Activated CD4-positive, alpha-beta T cell treated with anti-CD3 and anti-CD28 coated beads, Interleukin-2, amount 50 U/mL, for 48 hours (primary cell): Measurements from ENCODE around the gene PBX1.

ENCODE experiments used
- DNase-seq, 2 experiments: peaks; one replicate each; pipeline ENCODE4 v3.0.0-alpha.2; 2020

Gene PBX1

GRCh38 chr1:164790081-164790480 lies 231.1 kb downstream of the PBX1 start:
- no peak for DNase-seq

GRCh38 chr1:164792410-164793004 lies 233.5 kb downstream of the PBX1 start:
- no peak for DNase-seq

DNA sequence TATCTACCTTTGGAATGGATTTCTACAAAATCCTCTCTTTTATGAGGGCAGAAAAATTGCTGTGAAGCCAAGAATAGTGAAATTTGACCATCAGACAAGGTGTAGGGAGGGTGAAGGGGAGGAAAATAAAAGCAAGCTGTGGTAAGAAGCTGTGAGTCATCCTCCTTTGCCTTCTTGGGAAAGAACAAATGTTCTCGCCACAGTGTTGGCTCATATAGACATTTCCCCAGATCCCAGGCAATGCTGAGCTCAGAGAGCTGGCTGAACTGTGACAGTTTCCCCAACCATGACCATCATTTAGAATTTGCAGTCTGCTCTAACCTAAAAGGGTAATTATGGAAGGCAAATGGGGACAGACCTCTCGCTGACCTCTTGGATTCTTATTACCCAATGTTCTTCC lies 235.4 kb downstream of the PBX1 start:
- DNase-seq, result no peak

DNA sequence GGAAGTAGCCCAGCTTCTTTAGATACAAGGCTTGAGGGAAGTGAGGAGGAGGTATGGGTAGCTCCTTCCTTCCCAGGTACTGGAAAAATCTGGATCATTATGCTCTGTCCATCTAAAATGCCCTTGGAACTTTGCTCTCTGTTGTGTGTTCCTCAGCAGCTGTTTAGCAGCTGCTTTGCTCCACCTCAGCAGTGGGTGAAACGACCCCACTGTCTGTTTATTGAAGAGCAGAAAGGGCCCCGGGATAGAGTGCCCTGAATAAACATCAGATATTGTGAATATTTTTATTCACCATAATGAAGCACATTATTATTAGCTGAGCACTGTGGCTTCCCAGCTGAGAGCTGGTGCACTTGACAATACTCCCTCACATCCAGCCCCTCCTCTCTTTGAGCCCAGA lies 237.9 kb downstream of the PBX1 start:
- DNase-seq, result no peak

DNA sequence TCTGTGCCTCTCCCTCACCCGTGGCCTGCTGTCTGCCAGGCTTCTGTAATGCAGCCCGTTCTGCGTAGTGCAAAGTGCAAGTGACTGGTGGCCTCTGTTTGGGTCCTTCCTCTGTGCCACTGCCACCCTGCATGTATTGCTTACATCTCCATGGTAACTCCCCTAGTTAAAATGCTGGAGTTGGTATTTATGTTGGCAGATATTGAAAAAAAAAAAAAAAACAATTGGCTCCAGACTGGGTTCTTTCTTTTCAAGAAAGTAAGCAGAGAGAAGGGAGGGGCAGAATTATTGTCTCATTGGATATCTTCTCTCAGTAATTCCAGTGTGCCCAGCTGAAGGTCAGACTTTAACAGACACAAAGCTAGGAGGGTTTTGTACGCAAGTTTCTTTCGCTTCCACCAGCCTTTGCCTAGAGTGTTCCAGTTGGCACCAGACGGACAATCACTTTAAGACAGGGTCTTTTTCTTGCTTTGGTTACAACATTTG lies 242.3 kb downstream of the PBX1 start:
- no peak for DNase-seq

GRCh38 chr1:164801791-164802502 lies 243.0 kb downstream of the PBX1 start:
- DNase-seq, result no peak

- no peak for DNase-seq
These were observed 243.7 kb downstream of the PBX1 start for GRCh38 chr1:164802529-164803282.

DNA sequence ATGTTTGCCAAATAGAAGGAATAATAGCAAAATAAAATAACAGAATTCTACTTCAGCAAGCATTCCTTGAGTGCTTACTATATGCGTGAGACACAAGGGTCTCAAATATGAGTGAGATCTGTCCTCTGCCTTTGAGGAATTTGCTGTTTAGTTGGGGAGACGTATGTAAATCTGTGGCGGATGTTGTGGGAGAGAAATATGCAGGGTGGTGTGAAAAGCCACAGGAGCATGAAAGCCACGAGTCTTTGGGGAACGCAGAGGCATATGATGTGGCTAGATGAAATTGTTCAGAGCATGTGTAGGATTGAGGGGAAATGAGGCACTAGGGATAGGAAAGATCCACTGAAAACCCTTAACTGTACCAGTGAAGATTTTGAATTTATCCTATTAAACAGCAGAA lies 244.4 kb downstream of the PBX1 start:
- no peak for DNase-seq

GRCh38 chr1:164804366-164804765 lies 245.4 kb downstream of the PBX1 start:
- DNase-seq, result no peak

DNA sequence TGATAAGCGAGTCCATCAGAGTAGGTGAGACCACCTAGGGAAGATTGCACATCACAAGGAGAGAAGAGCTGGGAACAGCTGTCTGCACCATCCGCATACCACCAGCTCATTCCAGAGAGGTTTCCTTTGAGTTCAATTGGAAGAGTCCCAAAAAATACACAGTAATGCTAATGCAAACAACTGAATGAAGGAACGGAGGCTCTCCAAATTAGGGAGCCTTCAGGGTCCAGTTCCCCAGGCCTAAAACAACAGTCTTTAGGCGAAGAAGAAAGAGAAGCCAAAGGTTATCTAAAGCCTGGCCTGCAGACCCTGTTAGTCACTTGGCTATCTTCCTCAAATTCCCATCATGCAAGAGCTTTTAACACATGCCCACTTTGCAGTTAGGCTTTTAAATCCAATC lies 246.4 kb downstream of the PBX1 start:
- DNase-seq, result no peak

DNA sequence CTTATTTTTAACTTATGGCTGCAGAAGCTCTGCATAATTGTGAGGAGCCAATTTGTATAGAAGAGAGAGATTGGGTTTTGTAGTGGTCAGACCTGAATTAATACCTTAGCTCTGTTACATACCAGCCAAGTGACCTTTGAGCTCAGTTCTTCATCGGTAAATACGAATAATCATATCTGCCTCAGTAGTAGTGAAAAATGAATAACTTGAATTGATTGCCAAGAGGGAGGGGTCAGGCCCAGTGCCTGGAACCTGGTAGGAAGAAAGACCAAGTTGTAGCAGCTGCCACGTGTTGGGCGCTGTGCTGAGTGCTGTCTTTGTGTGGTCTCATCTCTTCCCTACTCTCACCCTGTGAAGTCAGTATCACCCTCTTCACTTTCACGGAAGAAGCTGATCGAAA lies 247.5 kb downstream of the PBX1 start:
- DNase-seq, result no peak

DNA sequence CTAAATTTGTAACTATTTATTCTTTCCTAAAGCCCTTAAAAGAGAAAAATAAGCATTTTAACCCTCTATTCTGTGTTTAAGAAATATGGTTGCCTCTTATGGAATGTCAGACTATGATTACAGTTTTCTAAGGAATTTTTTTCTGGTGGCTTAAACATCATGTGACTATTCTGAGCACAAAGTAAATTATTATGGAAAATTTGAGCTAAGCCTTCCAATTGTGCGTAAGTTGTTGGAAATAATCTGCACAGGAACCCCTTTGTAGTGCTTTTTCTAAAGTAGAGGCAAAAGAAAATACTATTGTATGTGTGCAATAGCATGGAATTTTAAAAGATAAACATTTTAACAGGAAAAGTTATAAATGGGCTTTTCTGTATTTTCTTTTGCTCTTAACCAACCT lies 254.8 kb downstream of the PBX1 start:
- DNase-seq, result no peak

DNA sequence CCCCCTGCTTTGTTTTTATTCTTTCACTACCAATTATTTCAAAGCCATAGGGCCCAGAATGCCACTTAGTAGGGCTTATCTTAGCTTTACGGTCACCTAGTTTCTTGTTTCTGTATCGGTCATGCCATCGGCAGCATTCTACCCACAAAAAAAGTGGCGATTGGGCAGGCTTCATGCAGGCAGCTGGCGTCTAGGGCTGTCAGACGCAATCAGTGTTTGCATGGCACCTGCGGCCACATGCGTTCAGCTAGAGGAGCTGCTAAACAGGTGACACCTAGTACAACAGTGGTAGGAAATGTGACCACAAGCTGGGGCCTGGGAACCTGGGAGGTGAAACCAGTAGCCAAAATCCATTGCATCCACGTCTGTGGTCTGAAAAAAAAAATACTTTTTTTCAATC lies 262.7 kb downstream of the PBX1 start:
- DNase-seq, result no peak

- no peak for DNase-seq
These were observed 264.7 kb downstream of the PBX1 start for GRCh38 chr1:164823486-164824279.

- no peak for DNase-seq
These were observed 265.6 kb downstream of the PBX1 start for GRCh38 chr1:164824542-164824941.

DNA sequence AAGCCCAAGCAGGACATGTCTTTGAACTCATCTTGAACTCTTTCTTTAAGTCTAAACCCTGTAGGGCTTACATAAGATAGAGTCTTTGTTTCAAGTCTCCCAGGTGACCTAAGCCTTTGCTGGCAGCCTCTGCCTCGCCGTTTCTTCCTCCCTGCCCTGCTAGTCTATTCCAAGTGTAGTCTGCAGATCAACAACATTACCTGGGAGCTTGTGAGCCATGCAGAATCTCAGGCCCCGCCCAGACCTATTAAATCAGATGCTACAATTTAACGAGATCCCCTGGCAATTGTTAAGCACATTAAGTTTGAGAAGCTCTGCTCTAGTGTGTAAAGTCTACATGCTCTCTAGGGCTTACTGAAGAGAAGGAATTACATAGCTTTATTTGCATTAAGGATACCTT lies 271.6 kb downstream of the PBX1 start:
- DNase-seq, result no peak

GRCh38 chr1:164834641-164835040 lies 275.7 kb downstream of the PBX1 start:
- DNase-seq, result no peak

- no peak for DNase-seq
These were observed 277.6 kb downstream of the PBX1 start for GRCh38 chr1:164836614-164837018.

GRCh38 chr1:164838786-164839185 lies 279.8 kb downstream of the PBX1 start:
- no peak for DNase-seq

- no peak for DNase-seq
These were observed 282.0 kb downstream of the PBX1 start for GRCh38 chr1:164840936-164841335.

GRCh38 chr1:164841702-164842465 lies 282.9 kb downstream of the PBX1 start:
- no peak for DNase-seq

GRCh38 chr1:164842870-164843269 lies 283.9 kb downstream of the PBX1 start:
- DNase-seq, result no peak
